SU-DHL-6 (cell line): ENCODE results near the gene GPR15.

Experiments
- H2AFZ ChIP-seq: fragments of 200-600 bp; sonication (generic); 2 replicates; pipeline ENCODE4 v1.6.1; 2014; ENCODE audit warnings: low read depth, mild to moderate bottlenecking, moderate library complexity, mixed read lengths, antibody characterized with exemption, low read length; ENCODE audit not compliant: severe bottlenecking
- H3F3A ChIP-seq: fragments of 200-600 bp; shearing (Covaris generic); 2 replicates; pipeline ENCODE4 v1.6.0; 2016; ENCODE audit warnings: antibody characterized with exemption, mild to moderate bottlenecking; ENCODE audit not compliant: insufficient read depth
- H3K27ac ChIP-seq: fragments of 200-600 bp; sonication (generic); 2 replicates; pipeline ENCODE4 v1.5.1; 2016; ENCODE audit warnings: low read depth, mild to moderate bottlenecking, low read length, moderate library complexity, mixed read lengths
- H3K27me3 ChIP-seq: fragments of 200-600 bp; sonication (generic), shearing (Covaris generic); 2 replicates; pipeline ENCODE4 v1.6.0; 2014; ENCODE audit warnings: mild to moderate bottlenecking, low read length
- H3K36me3 ChIP-seq: fragments of 200-600 bp; sonication (generic); 2 replicates; pipeline ENCODE4 v1.6.1; 2014; ENCODE audit warnings: mild to moderate bottlenecking, low read length, mixed read lengths
- H3K4me2 ChIP-seq: fragments of 300-600, 200-600 bp; shearing (Covaris generic), sonication (generic); 2 replicates; pipeline ENCODE4 v1.6.0; 2014; ENCODE audit warnings: low read length, low read depth, mild to moderate bottlenecking; ENCODE audit not compliant: poor library complexity, severe bottlenecking
- H3K4me3 ChIP-seq: fragments of 200-600 bp; sonication (generic); 2 replicates; pipeline ENCODE4 v1.5.1; 2014; ENCODE audit warnings: antibody characterized with exemption, low read length, mild to moderate bottlenecking, mixed read lengths; ENCODE audit not compliant: insufficient read depth, poor library complexity, severe bottlenecking
- H3K79me2 ChIP-seq: fragments of 200-600 bp; sonication (generic); 2 replicates; pipeline ENCODE4 v1.6.1; 2014; ENCODE audit warnings: mild to moderate bottlenecking, low read length, moderate library complexity; ENCODE audit not compliant: insufficient read depth
- H3K9ac ChIP-seq: fragments of 200-600 bp; sonication (generic); 2 replicates; pipeline ENCODE4 v1.7.0; 2014; ENCODE audit warnings: mild to moderate bottlenecking, low read length
- H3K9me2 ChIP-seq: fragments of 200-600 bp; sonication (generic); replicated peaks from 2 replicates; pipeline ENCODE4 v1.6.1; 2014; ENCODE audit warnings: low read length; ENCODE audit not compliant: insufficient read depth
- H3K9me3 ChIP-seq: fragments of 200-600 bp; sonication (generic); 2 replicates; pipeline ENCODE4 v1.6.1; 2014; ENCODE audit warnings: low read length, mixed read lengths; ENCODE audit not compliant: insufficient read depth
- H4K20me1 ChIP-seq: fragments of 200-600 bp; sonication (generic); 2 replicates; pipeline ENCODE4 v1.6.1; 2014; ENCODE audit warnings: low read depth, mild to moderate bottlenecking, antibody characterized with exemption, low read length, moderate library complexity, mixed read lengths
- EZH2phosphoT487 ChIP-seq: fragments of 200-600 bp; sonication (generic), shearing (Covaris generic); conservative IDR thresholded peaks from 2 replicates; pipeline ENCODE4 v1.6.1; 2018; ENCODE audit warnings: mild to moderate bottlenecking, antibody characterized with exemption, low read length, moderate library complexity, mixed read lengths
- TF ChIP-seq, protein P1 (sequence below): fragments of 200-600 bp; sonication (generic); IDR thresholded peaks from one replicate; pipeline ENCODE4 v1.5.1; 2017; ENCODE audit warnings: antibody characterized with exemption, mild to moderate bottlenecking, low read length, moderate library complexity; ENCODE audit not compliant: insufficient read depth, poor library complexity, severe bottlenecking

Gene GPR15

DNA sequence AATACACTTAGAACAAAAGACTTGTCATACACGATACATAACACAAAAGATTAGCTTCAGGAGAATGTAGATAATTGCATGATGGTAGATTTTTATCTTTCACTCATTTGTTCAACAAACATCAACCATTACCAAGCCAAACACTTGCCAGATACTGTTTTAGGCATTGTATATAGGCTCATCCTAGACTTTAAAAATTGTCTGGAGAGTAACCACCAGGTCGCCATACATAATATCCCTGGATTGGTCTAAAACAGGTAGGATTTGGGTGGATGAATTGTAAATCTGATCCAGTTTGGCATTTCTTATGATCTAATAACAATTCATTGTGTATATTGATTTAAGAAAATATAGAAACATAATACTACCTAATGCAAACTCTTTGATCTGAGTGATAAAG, 22.8 kb downstream of the GPR15 start:
- H3K36me3 ChIP-seq: no peaks in the 10 kb centered on the region
- peak overlapping the region; percentile 34; the same call in 1 of the 2 replicates for H3K9ac ChIP-seq
- peak overlapping the region; percentile 74 for H3K4me2 ChIP-seq
- no peaks in the 10 kb centered on the region for H3K9me2 ChIP-seq
- no peaks in the 10 kb centered on the region for H4K20me1 ChIP-seq
- peaks cover 16% of the 10 kb centered on the region for H3F3A ChIP-seq
- H3K4me3 ChIP-seq: no peak overlapping the region
- H3K9me3 ChIP-seq: no peaks in the 10 kb centered on the region
- H3K27ac ChIP-seq: peak overlapping the region; percentile 85; the same call in 1 of the 2 replicates
- no peaks in the 10 kb centered on the region for H3K79me2 ChIP-seq
- no peak for TF ChIP-seq EZH2phosphoT487
- TF ChIP-seq, protein P1, sequence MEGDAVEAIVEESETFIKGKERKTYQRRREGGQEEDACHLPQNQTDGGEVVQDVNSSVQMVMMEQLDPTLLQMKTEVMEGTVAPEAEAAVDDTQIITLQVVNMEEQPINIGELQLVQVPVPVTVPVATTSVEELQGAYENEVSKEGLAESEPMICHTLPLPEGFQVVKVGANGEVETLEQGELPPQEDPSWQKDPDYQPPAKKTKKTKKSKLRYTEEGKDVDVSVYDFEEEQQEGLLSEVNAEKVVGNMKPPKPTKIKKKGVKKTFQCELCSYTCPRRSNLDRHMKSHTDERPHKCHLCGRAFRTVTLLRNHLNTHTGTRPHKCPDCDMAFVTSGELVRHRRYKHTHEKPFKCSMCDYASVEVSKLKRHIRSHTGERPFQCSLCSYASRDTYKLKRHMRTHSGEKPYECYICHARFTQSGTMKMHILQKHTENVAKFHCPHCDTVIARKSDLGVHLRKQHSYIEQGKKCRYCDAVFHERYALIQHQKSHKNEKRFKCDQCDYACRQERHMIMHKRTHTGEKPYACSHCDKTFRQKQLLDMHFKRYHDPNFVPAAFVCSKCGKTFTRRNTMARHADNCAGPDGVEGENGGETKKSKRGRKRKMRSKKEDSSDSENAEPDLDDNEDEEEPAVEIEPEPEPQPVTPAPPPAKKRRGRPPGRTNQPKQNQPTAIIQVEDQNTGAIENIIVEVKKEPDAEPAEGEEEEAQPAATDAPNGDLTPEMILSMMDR: no peak
- H2AFZ ChIP-seq: no peak overlapping the region
- H3K27me3 ChIP-seq: no peaks in the 10 kb centered on the region

DNA sequence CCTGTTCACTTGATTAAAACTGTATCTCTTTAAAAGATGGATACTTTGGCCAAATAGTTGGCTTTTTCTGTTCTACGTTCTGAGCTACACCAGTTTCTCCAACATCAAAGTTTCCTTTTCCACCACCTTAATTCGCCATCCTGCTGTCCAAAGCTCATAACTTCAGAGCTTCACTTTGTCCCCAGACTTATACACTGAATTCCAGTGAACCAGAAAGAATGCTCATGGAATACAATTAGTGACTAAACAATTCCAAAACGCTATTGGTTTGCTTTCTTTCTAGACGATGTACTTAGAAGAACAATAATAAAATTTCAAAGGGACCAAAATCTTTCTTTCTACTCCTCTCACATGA, 23.2 kb downstream of the GPR15 start:
- Histone ChIP-seq H3K4me2 (peak overlapping the region; percentile 74), H2AFZ (no peak overlapping the region), H3K9me2 (no peaks in the 10 kb centered on the region), H4K20me1 (no peaks in the 10 kb centered on the region), H3K4me3 (peak overlapping the region; percentile 35), H3K27ac (peak overlapping the region; percentile 85), H3F3A (peaks cover 16% of the 10 kb centered on the region), H3K79me2 (no peaks in the 10 kb centered on the region), H3K27me3 (no peaks in the 10 kb centered on the region), H3K9me3 (no peaks in the 10 kb centered on the region), H3K9ac (peak overlapping the region; percentile 34), H3K36me3 (no peaks in the 10 kb centered on the region)
- no peak for TF ChIP-seq EZH2phosphoT487
- TF ChIP-seq, protein P1: no peak

DNA sequence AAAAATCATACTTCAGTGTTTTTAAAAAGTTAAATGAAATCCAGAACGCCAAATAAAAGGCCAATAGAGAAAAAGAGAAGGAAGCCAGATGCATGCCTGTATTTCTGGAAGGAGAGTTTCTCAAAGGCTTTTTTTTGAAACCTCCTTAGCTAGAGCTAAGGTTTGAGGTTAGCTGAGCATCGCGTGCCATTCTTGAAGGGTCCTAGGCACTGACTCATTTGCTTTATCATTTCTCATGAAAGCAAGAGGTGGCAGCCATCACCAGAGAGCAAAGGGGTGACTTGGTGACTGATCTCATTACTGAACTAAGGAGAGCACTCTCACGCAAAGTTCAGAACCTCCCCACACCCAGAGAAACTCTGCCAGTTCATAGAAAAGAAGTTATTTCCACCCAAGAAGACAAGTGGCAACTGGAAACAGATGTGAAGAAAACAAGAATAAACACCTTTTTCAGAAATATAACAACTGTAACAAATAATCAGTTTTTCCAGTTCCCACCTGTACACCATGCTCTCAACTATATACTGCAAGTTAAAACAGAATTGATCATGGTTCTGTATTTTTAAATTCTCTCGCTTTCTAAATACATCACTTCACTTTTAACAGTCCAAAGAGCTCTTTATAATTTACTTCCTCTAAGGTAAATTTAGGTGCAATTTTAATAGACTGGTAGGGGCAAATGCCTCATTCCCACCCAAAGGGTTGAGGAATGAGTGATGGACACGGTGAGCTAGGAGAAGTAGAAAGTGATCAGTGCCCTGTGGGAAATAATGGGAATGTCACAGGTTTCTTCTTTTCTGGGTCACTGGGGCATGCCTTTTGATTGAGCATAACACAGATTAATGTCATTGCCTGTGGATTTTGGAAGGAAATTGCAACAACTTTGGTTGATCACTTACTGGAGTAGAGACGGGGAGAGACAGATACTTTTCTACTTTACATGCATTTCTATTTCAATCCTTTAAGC, 24.7 kb downstream of the GPR15 start:
- peak overlapping the region; percentile 34 for H3K9ac ChIP-seq
- H3K9me3 ChIP-seq: no peaks in the 10 kb centered on the region
- TF ChIP-seq EZH2phosphoT487: no peak
- TF ChIP-seq, protein P1: no peak
- H3K4me3 ChIP-seq: peak overlapping the region; percentile 35
- no peaks in the 10 kb centered on the region for H3K79me2 ChIP-seq
- H4K20me1 ChIP-seq: no peaks in the 10 kb centered on the region
- no peaks in the 10 kb centered on the region for H3K27me3 ChIP-seq
- H3K27ac ChIP-seq: peak overlapping the region; percentile 85
- H3K9me2 ChIP-seq: no peaks in the 10 kb centered on the region
- no peaks in the 10 kb centered on the region for H3K36me3 ChIP-seq
- peak overlapping the region; percentile 74 for H3K4me2 ChIP-seq
- H2AFZ ChIP-seq: no peak overlapping the region
- H3F3A ChIP-seq: peaks cover 28% of the 10 kb centered on the region
